Measurements from ENCODE around the gene PMVK. TPM values are rescaled to one million over a fixed set of nuclear protein-coding genes. Genes with fewer than 3 reads are reported as not detected.

The PMVK gene
- total and polyA plus RNA-seq, 2 of the 8 experiments (the other 6 are each of a cell fraction or from before 2014, with no cell fraction given), result 23.8 to 26.5 TPM

DNA sequence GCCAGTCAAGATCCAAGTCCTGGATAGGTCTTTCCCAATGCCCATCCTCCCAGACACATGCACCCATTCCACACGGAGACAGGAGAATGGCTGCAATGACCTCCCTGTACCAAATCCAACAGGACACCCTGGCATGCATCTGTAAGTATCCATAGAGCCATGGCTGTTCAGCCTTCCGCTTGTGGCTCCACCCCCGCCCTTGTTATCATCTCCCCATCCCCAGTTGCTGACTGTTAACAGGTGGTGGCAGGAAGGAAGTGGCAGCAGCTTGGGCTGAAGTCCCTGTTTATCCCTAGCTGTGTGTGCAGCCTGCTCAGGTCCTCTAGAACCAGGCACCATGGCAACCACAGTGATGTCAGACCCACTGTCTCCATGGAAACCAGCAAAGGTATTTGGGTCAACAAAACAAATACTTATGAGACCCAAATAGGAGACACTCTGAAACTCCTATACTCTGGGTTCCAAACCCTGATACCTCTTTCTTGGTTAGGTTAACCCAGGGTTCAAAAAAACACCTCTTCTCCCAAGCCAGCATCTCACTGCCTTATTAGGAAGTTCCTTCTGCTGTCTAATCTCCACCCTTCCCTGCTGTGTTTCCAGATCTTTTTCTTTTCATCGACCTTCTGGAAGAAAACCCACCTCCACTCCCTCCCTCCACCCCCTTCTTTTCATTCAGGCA is 18.7 kb upstream of the PMVK start:
- peaks cover 3 to 8% (median 5%) of the 10 kb centered on the region in 4 experiments; a peak in 5 of 8 replicates for H3K36me3 ChIP-seq (ENCODE audit: control insufficient read depth in 2 of 4, insufficient read depth in 4 of 4, low read length in 3 of 4)
- no peak overlapping the region for H2BK15ac ChIP-seq (ENCODE audit: low read length)
- H2AFZ ChIP-seq (ENCODE audit: low read length), result no peak overlapping the region
- FAIRE-seq (no peak), DNase-seq (ENCODE audit: low read depth in 1 of 2, low spot score in 2 of 2) (no peak)
- TF ChIP-seq FOSL1 (IDR thresholded peaks at IDR 0.05; ENCODE audit: insufficient read depth, low read depth, low read length) (no peak), SRF (IDR thresholded peaks at IDR 0.05; ENCODE audit: low read depth, low read length) (peak; percentile 60; the same call in 1 of the 2 replicates), POLR2A (IDR thresholded peaks at IDR 0.05; ENCODE audit: control extremely low read depth in 1 of 2, low read depth in 2 of 2, low read length in 2 of 2) (peak in 1 of 2 experiments; percentile 49; a peak in 1 of 3 replicates), GABPA (IDR thresholded peaks at IDR 0.05; ENCODE audit: borderline replicate concordance, insufficient read depth, low read length) (no peak), POLR2AphosphoS5 (IDR thresholded peaks at IDR 0.05; ENCODE audit: low read depth, low read length) (peak; percentile 61; the same call in 1 of the 2 replicates), POU5F1 (IDR thresholded peaks at IDR 0.05; ENCODE audit: low read depth, low read length) (no peak)
- peak overlapping the region; percentile 69; the same call in 1 of the 2 replicates for H2BK12ac ChIP-seq (ENCODE audit: low read depth, low read length)
- no peak overlapping the region for H2BK20ac ChIP-seq (ENCODE audit: low read length)
- 0 out of 2 replicates have a peak overlapping the region, but pooled peaks have one; percentile 10 for H3K18ac ChIP-seq (ENCODE audit: extremely low read depth, low read length)
- peaks cover 1 to 10% of the 10 kb centered on the region in 2 experiments for H4K20me1 ChIP-seq (replicated peaks in 1 of 2; ENCODE audit: control insufficient read depth in 1 of 2, insufficient read depth in 2 of 2, low read length in 2 of 2)
- peaks cover 0 to 8% of the 10 kb centered on the region in 2 experiments; a peak in 2 of 4 replicates for H3K79me2 ChIP-seq (ENCODE audit: control insufficient read depth in 1 of 2, insufficient read depth in 2 of 2, low read length in 2 of 2)
- ChIA-PET POLR2A (ENCODE audit: partially characterized antibody) (interaction anchor here (0.7 to 18.6 kb wide), 13 partner anchors 8 to 241 kb away, joined by 3 to 662 read pairs (median 5); partner anchors contain the start of genes ADAM15, CKS1B, EFNA4 and FLAD1), CTCF (ENCODE audit: partially characterized antibody) (interaction anchor here (0.8 to 9.8 kb wide), 22 partner anchors 9 to 409 kb away, joined by 3 to 132 read pairs (median 4); partner anchors contain the start of genes FLAD1, LENEP, PMVK and SHC1)
- H2AK5ac ChIP-seq (ENCODE audit: low read depth, low read length), result no peak overlapping the region; the same call in 1 of the 2 replicates
- H3K4me1 ChIP-seq (replicated peaks in 1 of 4; ENCODE audit: control insufficient read depth in 3 of 4, insufficient read depth in 4 of 4, low read length in 3 of 4), result peaks cover 0 to 28% (median 8%) of the 10 kb centered on the region in 4 experiments; a peak in 6 of 7 replicates
- H3K27me3 ChIP-seq (replicated peaks in 1 of 4; ENCODE audit: control insufficient read depth in 3 of 4, extremely low read depth in 1 of 4, insufficient read depth in 3 of 4, low read length in 3 of 4), result no peaks in the 10 kb centered on the region; a peak in 2 of 7 replicates
- peak overlapping the region; percentile 60 to 77 (median 66); a peak in 7 of 8 replicates for H3K4me3 ChIP-seq (ENCODE audit: extremely low read depth in 1 of 4, insufficient read depth in 2 of 4, low read depth in 3 of 4, low read length in 4 of 4)
- H3K23ac ChIP-seq (ENCODE audit: insufficient read length), result no peak overlapping the region
- 0 out of 2 replicates have a peak, but pooled peaks cover 6% of the 10 kb centered on the region for H3K79me1 ChIP-seq (ENCODE audit: low read depth, low read length)
- H3K27ac ChIP-seq (ENCODE audit: low read depth, low read length), result peak overlapping the region; percentile 95
- peak overlapping the region; percentile 92 to 93 for H3K4me2 ChIP-seq (ENCODE audit: insufficient read depth in 1 of 2, low read depth in 2 of 2, low read length in 2 of 2)
- H3K23me2 ChIP-seq (ENCODE audit: low read depth, low read length), result peaks cover 5% of the 10 kb centered on the region
- H3K4ac ChIP-seq (replicated peaks; ENCODE audit: insufficient read length, low read depth, low read length), result no peak overlapping the region
- H3K56ac ChIP-seq (replicated peaks; ENCODE audit: insufficient read length, low read depth, low read length), result no peak overlapping the region
- H3K9ac ChIP-seq (replicated peaks in 1 of 4; ENCODE audit: extremely low read depth in 1 of 4, low read depth in 3 of 4, low read length in 3 of 4), result peak overlapping the region in 3 of 4 experiments; percentile 38 to 87 (median 82); a peak in 5 of 7 replicates
- H3K14ac ChIP-seq (ENCODE audit: insufficient read length), result no peak overlapping the region
- no peaks in the 10 kb centered on the region for H3K9me3 ChIP-seq (ENCODE audit: insufficient read depth in 2 of 2, low read depth in 1 of 2, low read length in 1 of 2)
- H2BK120ac ChIP-seq (replicated peaks; ENCODE audit: low read depth, low read length), result no peak overlapping the region
- WGBS, 2 experiments (ENCODE audit: extremely low coverage in 1 of 2, insufficient coverage in 1 of 2, insufficient read length in 1 of 2, insufficient replicate concordance in 2 of 2, low coverage in 1 of 2, low lambda C conversion rate in 2 of 2, missing lambda C conversion rate in 1 of 2), result 49% methylated on average over 4 of the region's 4 CpGs; no CpG with 5 or more reads in 1 of the 2 experiments
- H4K5ac ChIP-seq (ENCODE audit: insufficient read length, low read depth, low read length), result no peak overlapping the region
- no peak overlapping the region for H4K91ac ChIP-seq (replicated peaks; ENCODE audit: insufficient read length, low read length)
- no peak overlapping the region for H4K8ac ChIP-seq (ENCODE audit: extremely low read depth, insufficient read depth, low read length)
- 0 out of 2 replicates have a peak overlapping the region, but pooled peaks have one; percentile 48 for H2BK5ac ChIP-seq (ENCODE audit: low read depth, low read length)

All from H1 (cell line).